ENCODE data around the gene SLC48A1. TPM values are rescaled to one million over a fixed set of nuclear protein-coding genes. Genes with fewer than 3 reads are reported as not detected.

Gene SLC48A1
- total RNA-seq, 2 experiments from 2014 or later, result 4.5 to 5.8 TPM

DNA sequence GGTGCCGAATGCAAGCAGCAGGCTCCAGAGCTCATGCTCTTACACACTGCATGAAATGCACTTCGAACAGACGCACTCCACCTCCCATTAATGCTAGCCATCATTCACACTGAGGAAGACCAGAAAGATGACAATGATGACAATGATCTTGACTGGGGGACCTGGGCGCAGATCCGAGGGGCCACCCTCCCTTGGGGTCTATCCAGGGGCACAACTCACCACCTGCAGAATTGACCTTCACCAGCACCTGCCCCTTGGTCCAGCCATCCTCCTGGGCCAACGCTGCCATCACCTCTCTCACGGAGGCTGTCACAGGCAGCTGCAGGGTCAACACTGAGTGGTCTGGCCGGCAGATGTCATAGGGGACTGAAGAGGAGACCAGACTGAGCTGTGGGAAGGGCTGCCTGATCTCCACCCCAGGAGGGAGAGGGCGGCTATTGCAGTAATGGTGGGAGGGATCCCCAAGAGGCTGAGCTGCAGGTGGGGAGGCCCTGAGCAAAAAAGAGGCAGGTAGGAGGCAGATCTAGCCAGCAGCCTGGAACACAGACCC lies 29.7 kb upstream of the SLC48A1 start:
- no peaks in the 10 kb centered on the region for H3K27me3 Mint-ChIP-seq
- H3K4me3 Mint-ChIP-seq, result no peak overlapping the region
- H3K27ac Mint-ChIP-seq, result no peak overlapping the region
- no peak for ATAC-seq (ENCODE audit: poor library complexity)
- no peak for DNase-seq
- intact Hi-C loops (cut with DNase I, micrococcal nuclease), result loop anchor here in 1 of 2 experiments (2.0 to 5.0 kb wide), 2 partner anchors 29 to 204 kb away; no protein-coding TSS in a partner anchor
- H3K27me3 ChIP-seq (ENCODE audit: control insufficient read depth in 1 of 2, insufficient read depth in 2 of 2, low read length in 2 of 2), result no peaks in the 10 kb centered on the region
- ChIA-PET POLR2A (interaction anchor here (1.0 to 3.6 kb wide), 6 partner anchors 23 to 414 kb away, joined by 3 to 15 read pairs (median 4); partner anchors contain the start of gene ASB8), CTCF (interaction anchor here (1.0 to 5.7 kb wide), 14 partner anchors 15 to 875 kb away, joined by 3 to 157 read pairs (median 6); partner anchors contain the start of genes RAPGEF3 and SLC48A1)
- H3K36me3 Mint-ChIP-seq (ENCODE audit: low read depth), result no peaks in the 10 kb centered on the region
- peaks cover 42% of the 10 kb centered on the region for H3K4me1 Mint-ChIP-seq (ENCODE audit: low read depth)
- TF ChIP-seq, protein P1, sequence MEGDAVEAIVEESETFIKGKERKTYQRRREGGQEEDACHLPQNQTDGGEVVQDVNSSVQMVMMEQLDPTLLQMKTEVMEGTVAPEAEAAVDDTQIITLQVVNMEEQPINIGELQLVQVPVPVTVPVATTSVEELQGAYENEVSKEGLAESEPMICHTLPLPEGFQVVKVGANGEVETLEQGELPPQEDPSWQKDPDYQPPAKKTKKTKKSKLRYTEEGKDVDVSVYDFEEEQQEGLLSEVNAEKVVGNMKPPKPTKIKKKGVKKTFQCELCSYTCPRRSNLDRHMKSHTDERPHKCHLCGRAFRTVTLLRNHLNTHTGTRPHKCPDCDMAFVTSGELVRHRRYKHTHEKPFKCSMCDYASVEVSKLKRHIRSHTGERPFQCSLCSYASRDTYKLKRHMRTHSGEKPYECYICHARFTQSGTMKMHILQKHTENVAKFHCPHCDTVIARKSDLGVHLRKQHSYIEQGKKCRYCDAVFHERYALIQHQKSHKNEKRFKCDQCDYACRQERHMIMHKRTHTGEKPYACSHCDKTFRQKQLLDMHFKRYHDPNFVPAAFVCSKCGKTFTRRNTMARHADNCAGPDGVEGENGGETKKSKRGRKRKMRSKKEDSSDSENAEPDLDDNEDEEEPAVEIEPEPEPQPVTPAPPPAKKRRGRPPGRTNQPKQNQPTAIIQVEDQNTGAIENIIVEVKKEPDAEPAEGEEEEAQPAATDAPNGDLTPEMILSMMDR (IDR thresholded peaks at IDR 0.05), result no peak
- H3K9me3 Mint-ChIP-seq, result no peaks in the 10 kb centered on the region
- no peaks in the 10 kb centered on the region for H3K36me3 ChIP-seq (ENCODE audit: insufficient read depth, low read length)
- H3K4me1 ChIP-seq (ENCODE audit: insufficient read depth, low read length), result peaks cover 38% of the 10 kb centered on the region
- H3K27ac ChIP-seq (ENCODE audit: low read depth in 1 of 2, low read length in 2 of 2), result no peak overlapping the region
- H3K9me3 ChIP-seq (ENCODE audit: control insufficient read depth in 1 of 2, insufficient read depth in 1 of 2, low read length in 2 of 2), result no peaks in the 10 kb centered on the region
- H3K4me3 ChIP-seq (ENCODE audit: low read length), result no peak overlapping the region

DNA sequence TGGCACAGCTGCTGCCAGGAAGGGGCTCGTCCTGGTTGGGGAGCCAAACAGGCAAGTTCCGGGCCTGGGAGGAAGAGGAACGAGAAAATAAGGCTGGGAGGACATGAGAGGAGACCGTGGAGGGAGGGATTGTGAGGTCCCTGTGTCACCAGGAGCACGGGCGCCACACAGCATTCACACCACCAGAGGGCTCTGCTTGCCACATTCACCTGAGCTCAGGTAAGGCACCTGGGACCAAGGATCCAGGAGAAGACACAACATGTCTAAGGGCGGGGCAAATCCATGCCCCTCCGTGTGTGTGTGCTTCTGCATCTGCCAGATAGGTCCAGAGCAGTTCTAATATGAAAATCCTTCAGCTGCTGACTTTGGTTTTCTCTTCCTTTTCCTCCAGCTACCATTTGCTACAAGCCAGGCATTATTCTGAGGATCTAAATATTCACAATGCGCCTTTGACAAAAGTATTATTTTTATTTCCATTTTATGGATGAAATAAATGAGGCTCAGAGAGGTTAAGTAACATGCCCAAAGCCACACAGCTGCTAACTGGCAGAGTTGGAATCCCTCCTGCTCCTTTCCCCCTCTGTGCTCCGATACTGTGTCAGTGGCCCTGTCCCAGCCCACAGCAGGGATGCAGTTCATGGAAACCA lies 28.9 kb upstream of the SLC48A1 start:
- TF ChIP-seq, protein P1 (IDR thresholded peaks at IDR 0.05), result peak; percentile 71
- no peaks in the 10 kb centered on the region for H3K9me3 Mint-ChIP-seq
- DNase-seq (peak; percentile 50 to 82 (median 64)), ATAC-seq (ENCODE audit: poor library complexity) (peak; percentile 56)
- H3K27me3 Mint-ChIP-seq, result no peaks in the 10 kb centered on the region
- H3K36me3 Mint-ChIP-seq (ENCODE audit: low read depth), result no peaks in the 10 kb centered on the region
- no peak overlapping the region for H3K27ac Mint-ChIP-seq
- peaks cover 37% of the 10 kb centered on the region for H3K4me1 ChIP-seq (ENCODE audit: insufficient read depth, low read length)
- no peaks in the 10 kb centered on the region for H3K27me3 ChIP-seq (ENCODE audit: control insufficient read depth in 1 of 2, insufficient read depth in 2 of 2, low read length in 2 of 2)
- no peak overlapping the region for H3K4me3 Mint-ChIP-seq
- ChIA-PET CTCF (interaction anchor here (0.6 to 5.7 kb wide), 15 partner anchors 15 to 139 kb away, joined by 3 to 157 read pairs (median 4); partner anchors contain the start of genes RAPGEF3 and SLC48A1), POLR2A (interaction anchor here (0.9 to 3.6 kb wide), 5 partner anchors 22 to 413 kb away, joined by 3 to 15 read pairs (median 4); partner anchors contain the start of gene ASB8)
- no peaks in the 10 kb centered on the region for H3K36me3 ChIP-seq (ENCODE audit: insufficient read depth, low read length)
- no peaks in the 10 kb centered on the region for H3K9me3 ChIP-seq (ENCODE audit: control insufficient read depth in 1 of 2, insufficient read depth in 1 of 2, low read length in 2 of 2)
- intact Hi-C loops (cut with DNase I, micrococcal nuclease), result loop anchor here (1.0 to 5.0 kb wide), 3 partner anchors 23 to 203 kb away; no protein-coding TSS in a partner anchor
- H3K4me1 Mint-ChIP-seq (ENCODE audit: low read depth), result peaks cover 41% of the 10 kb centered on the region
- no peak overlapping the region for H3K27ac ChIP-seq (ENCODE audit: low read depth in 1 of 2, low read length in 2 of 2)
- no peak overlapping the region for H3K4me3 ChIP-seq (ENCODE audit: low read length)

DNA sequence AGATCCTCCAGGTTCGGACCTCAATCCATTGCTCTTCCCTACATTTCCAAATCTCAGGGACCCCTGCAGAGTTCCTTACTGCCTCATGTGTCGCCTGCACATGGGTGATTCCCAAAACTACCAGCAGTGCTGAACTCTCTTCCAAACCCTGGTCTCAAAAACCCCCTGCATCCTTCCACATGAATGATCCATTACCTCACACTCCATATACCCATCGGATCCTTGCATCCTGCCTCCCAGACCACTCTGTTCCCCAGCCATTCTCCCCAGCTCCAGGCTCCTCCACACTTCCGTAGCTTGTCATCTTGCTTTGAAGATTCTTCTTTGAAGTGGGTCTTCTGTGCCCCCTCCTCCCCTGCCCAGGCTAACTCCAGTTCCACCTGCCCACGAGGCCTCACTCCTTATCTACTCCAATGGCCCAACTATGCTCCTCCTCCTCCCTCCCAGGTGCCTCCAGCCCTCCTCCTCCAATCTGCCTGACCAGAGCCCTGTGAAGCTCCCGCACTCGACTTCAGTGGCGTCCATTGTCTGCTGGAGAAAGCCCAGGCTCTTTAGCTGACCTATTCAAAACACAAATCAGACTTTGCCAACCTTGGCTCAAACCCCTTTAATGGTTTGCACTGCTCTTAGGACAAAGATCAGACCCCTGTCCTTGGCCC lies 28.1 kb upstream of the SLC48A1 start:
- no peaks in the 10 kb centered on the region for H3K27me3 ChIP-seq (ENCODE audit: control insufficient read depth in 1 of 2, insufficient read depth in 2 of 2, low read length in 2 of 2)
- H3K4me1 ChIP-seq (ENCODE audit: insufficient read depth, low read length), result peaks cover 30% of the 10 kb centered on the region
- ATAC-seq (ENCODE audit: poor library complexity), result no peak
- Mint-ChIP-seq H3K27ac (no peak overlapping the region), H3K9me3 (no peaks in the 10 kb centered on the region), H3K4me1 (ENCODE audit: low read depth) (peaks cover 33% of the 10 kb centered on the region), H3K4me3 (no peak overlapping the region), H3K36me3 (ENCODE audit: low read depth) (no peaks in the 10 kb centered on the region), H3K27me3 (no peaks in the 10 kb centered on the region)
- H3K9me3 ChIP-seq (ENCODE audit: control insufficient read depth in 1 of 2, insufficient read depth in 1 of 2, low read length in 2 of 2), result no peaks in the 10 kb centered on the region
- TF ChIP-seq, protein P1 (IDR thresholded peaks at IDR 0.05), result no peak
- ChIA-PET CTCF (interaction anchor here (1.0 to 5.7 kb wide), 8 partner anchors 14 to 94 kb away, joined by 3 to 157 read pairs (median 18); partner anchors contain the start of genes RAPGEF3 and SLC48A1), POLR2A (interaction anchor here (0.9 to 1.2 kb wide), 2 partner anchors 27 to 94 kb away, joined by 4 to 7 read pairs; no protein-coding TSS in a partner anchor)
- no peaks in the 10 kb centered on the region for H3K36me3 ChIP-seq (ENCODE audit: insufficient read depth, low read length)
- H3K4me3 ChIP-seq (ENCODE audit: low read length), result no peak overlapping the region
- no peak for DNase-seq
- no peak overlapping the region for H3K27ac ChIP-seq (ENCODE audit: low read depth in 1 of 2, low read length in 2 of 2)
- intact Hi-C loops (cut with DNase I, micrococcal nuclease), result loop anchor here (1.0 to 5.0 kb wide), 3 partner anchors 22 to 202 kb away; no protein-coding TSS in a partner anchor
